Subcutaneous adipose tissue (tissue), 4 donors: ENCODE results near the gene WDR7. TPM values are rescaled to one million over a fixed set of nuclear protein-coding genes. Genes with fewer than 3 reads are reported as not detected.

Experiments used
- total RNA-seq, 4 donors: library from RNA; depleted of rRNA; stranded (reverse); fragments of >200 nt; gene quantifications; one replicate each; pipeline ENCODE4 v1.1.0, GENCODE V29; 2016
- TF ChIP-seq, protein P1 (sequence below): fragments of 450-650 bp; IDR thresholded peaks from one replicate; pipeline ENCODE4 v1.5.1; 2016; ENCODE audit warnings: low read depth, mild to moderate bottlenecking, control low read depth, antibody characterized with exemption, moderate library complexity

The WDR7 gene
- total RNA-seq, 4 donors from 2014 or later, result 28.7 to 46.1 (median 37.4) TPM

DNA sequence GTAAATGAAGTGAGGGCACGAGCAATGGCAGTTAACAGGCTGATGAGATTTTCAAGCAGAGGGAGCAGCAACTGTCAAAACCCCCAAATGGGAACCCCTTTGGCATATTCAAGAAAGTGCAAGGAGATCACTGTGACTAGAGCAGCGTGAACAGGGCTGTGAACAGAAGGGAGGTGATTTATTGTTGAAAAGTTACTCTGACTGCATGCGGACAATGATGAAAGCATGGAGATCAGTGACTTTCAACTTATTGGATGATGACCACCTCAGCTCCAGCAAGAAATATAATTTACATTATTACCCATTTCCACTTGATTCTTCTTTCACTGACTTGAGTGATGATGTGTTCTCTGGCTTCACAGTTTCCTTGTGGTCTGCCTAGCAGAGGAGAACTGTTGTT, 308.0 kb downstream of the WDR7 start:
- TF ChIP-seq, protein P1, sequence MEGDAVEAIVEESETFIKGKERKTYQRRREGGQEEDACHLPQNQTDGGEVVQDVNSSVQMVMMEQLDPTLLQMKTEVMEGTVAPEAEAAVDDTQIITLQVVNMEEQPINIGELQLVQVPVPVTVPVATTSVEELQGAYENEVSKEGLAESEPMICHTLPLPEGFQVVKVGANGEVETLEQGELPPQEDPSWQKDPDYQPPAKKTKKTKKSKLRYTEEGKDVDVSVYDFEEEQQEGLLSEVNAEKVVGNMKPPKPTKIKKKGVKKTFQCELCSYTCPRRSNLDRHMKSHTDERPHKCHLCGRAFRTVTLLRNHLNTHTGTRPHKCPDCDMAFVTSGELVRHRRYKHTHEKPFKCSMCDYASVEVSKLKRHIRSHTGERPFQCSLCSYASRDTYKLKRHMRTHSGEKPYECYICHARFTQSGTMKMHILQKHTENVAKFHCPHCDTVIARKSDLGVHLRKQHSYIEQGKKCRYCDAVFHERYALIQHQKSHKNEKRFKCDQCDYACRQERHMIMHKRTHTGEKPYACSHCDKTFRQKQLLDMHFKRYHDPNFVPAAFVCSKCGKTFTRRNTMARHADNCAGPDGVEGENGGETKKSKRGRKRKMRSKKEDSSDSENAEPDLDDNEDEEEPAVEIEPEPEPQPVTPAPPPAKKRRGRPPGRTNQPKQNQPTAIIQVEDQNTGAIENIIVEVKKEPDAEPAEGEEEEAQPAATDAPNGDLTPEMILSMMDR, result no peak

DNA sequence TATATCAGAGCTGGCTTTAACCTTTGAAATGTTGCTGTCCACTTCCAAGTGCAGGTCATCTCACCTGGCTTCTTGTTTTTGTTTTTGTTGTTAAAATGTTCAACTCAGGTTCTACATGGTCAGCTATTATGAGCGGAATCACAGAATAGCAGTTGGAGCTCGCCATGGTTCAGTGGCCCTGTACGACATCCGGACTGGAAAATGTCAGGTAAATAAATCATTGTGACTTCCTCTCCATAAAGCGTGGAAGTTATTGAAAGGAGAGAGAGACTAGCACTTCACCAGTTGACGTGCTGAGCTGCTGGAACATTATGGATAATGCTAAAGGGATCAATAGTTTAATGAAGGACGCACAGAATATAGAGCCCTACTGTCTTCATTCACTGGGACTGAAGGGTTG, 311.2 kb downstream of the WDR7 start:
- TF ChIP-seq, protein P1, result no peak

DNA sequence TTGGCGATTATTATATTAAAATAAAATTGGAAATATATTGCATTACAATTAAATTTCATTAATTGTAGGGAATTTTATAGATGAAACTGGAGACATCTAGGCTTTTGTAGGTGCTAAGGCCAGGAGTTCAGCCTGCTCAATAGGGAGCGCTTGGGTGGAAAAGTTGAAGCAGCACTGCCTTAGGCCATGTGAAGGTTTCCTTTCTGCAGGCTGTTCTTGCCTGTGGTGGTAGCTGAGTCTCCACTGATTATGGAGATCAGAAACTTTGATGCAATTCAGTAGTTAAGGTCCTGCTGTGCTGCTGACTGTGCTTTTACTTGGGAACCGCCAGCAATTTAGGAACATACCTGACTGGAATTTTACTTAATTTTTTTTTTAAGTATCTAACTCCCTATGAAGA, 315.9 kb downstream of the WDR7 start:
- TF ChIP-seq, protein P1, result no peak

DNA sequence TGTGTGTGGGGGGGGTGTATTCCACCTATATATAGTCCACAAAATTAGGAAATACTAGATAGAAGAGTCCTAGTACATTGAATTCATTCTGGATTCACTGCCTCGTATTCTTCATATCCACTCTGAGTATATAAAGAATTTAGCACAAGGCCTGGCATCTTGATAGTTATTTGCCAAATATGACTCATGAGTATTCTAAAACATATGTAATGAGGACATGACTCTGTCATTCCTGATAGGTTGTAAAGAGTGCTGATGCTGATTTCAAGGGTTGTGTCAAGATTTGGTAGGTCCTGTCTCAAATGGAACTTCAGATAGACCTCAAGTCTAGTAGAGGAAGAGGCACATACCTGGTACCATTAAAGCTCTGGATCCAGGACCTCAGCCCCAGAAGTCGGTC, 322.3 kb downstream of the WDR7 start:
- TF ChIP-seq, protein P1, result no peak

DNA sequence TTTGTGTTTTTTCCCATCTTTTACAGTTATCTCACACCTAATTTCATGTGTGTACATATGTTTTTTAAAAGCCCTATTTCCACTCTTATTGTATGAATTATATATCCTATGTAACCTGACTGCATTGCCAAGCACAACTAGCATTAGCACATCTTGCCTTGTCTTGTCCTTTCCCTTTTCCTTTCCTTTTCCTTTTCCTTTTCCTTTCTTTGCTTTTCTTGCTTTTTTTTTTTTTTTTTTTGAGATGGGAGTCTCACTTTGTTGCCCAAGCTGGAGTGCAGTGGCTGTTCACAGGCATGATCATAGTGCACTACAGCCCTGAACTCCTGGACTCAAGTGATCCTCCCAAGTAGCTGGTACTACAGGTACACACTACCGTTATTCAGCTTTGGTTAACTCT, 323.0 kb downstream of the WDR7 start:
- TF ChIP-seq, protein P1, result no peak

DNA sequence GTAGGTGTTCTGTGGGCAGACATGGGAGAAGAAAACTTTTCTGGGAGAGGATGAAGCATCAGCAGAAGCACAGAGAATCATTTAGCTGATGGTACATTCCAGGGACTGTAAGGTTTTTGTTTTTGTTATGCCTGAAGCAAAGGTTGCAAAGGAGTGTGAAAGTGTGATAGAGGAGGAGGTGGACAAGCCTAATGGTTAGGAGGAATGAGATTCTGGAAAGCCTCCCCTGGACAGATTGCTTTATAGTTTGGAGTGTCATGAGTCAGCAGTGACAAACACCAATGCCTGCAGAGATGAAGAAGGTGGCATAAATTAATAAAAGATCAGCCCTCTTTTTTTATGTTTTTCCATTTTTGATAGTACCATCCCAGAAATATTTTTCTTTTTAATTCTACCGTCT, 324.1 kb downstream of the WDR7 start:
- TF ChIP-seq, protein P1, result no peak

DNA sequence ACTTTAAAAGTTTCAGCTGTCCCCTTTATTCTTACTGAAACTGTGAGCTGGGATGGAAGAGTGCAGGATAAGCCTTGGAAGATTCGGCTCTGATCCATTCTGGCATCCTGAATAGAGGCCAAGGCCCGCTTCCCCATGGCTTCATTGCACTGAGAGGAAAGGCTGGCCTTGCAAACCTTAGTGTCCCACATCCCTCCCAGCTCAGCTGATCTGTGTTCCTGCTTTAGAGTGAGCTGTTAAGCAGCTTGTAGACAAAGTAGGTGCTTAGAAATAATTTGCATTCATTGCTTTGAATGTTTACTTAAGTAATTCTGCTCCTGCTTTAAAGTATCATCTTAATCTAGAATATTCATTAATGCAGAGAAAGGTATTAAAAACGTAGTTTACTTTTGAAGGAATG, 326.1 kb downstream of the WDR7 start:
- TF ChIP-seq, protein P1, result no peak
